Measurements from ENCODE around the gene SHISAL1.
A peak's percentile ranks its signal among the peaks of the same experiment; 100 is the strongest.

Gene SHISAL1

GRCh38 chr22:44330188-44330743 lies 17.5 kb upstream of the SHISAL1 start:
- no peak overlapping the region for H3K23ac ChIP-seq (ENCODE audit: low read length in 2 of 2)
- no peak overlapping the region for H3K27ac ChIP-seq (ENCODE audit: low read length, poor library complexity, severe bottlenecking)
- 35% methylated on average over 8 of the region's 12 CpGs for WGBS

GRCh38 chr22:44329179-44329796 lies 16.5 kb upstream of the SHISAL1 start:
- 64% methylated on average over 16 of the region's 17 CpGs for WGBS

More at GRCh38 chr22:44330188-44330743, 17.5 kb upstream of the SHISAL1 start:
- peaks cover 41 to 91% of the 10 kb centered on the region in 2 experiments for H3K27me3 ChIP-seq (ENCODE audit: control insufficient read depth in 1 of 2, insufficient read depth in 1 of 2, low read length in 2 of 2)
- peak overlapping the region in 1 of 2 experiments; percentile 73 for H3K4me3 ChIP-seq (ENCODE audit: insufficient read depth in 1 of 2, low read depth in 1 of 2, low read length in 2 of 2)
- no peak overlapping the region for H3K18ac ChIP-seq (ENCODE audit: low read depth in 1 of 2, low read length in 2 of 2)
- H2BK120ac ChIP-seq (ENCODE audit: low read depth, low read length): no peak overlapping the region
- H2BK12ac ChIP-seq (ENCODE audit: low read length in 2 of 2): no peak overlapping the region
- H3K14ac ChIP-seq (ENCODE audit: low read length in 2 of 2): no peak overlapping the region
- H2AK5ac ChIP-seq (ENCODE audit: low read length, severe bottlenecking): no peak overlapping the region
- no peak overlapping the region for H4K91ac ChIP-seq (ENCODE audit: low read length)
- peak overlapping the region; percentile 73 for H3K9ac ChIP-seq (ENCODE audit: low read length)
- no peak overlapping the region for H2AFZ ChIP-seq (ENCODE audit: low read depth, low read length)
- no peaks in the 10 kb centered on the region for H3K79me1 ChIP-seq (replicated peaks; ENCODE audit: low read length, poor library complexity, severe bottlenecking)
- H2BK15ac ChIP-seq (ENCODE audit: low read depth, poor library complexity, severe bottlenecking): no peak overlapping the region
- H4K8ac ChIP-seq (ENCODE audit: low read length): no peak overlapping the region
- no peak overlapping the region for H3K4me2 ChIP-seq (ENCODE audit: low read length, poor library complexity, severe bottlenecking)
- H3K36me3 ChIP-seq (ENCODE audit: control insufficient read depth in 1 of 2, insufficient read depth in 2 of 2, low read depth in 1 of 2, low read length in 2 of 2): no peaks in the 10 kb centered on the region
- no peak overlapping the region for H2BK5ac ChIP-seq (ENCODE audit: low read depth, low read length, poor library complexity, severe bottlenecking)
- peaks cover 12% of the 10 kb centered on the region for H3K4me1 ChIP-seq (ENCODE audit: control insufficient read depth, insufficient read depth, low read depth, low read length)
- DNase-seq: no peak
- H3K4ac ChIP-seq (ENCODE audit: low read depth in 1 of 2, low read length in 2 of 2): no peak overlapping the region
- no peaks in the 10 kb centered on the region for H3K9me3 ChIP-seq (ENCODE audit: control insufficient read depth, low read length)

GRCh38 chr22:44328762-44329161 lies 16.0 kb upstream of the SHISAL1 start:
- Histone ChIP-seq H3K4me3 (ENCODE audit: insufficient read depth in 1 of 2, low read depth in 1 of 2, low read length in 2 of 2) (no peak overlapping the region), H2AK5ac (ENCODE audit: low read length, severe bottlenecking) (no peak overlapping the region), H3K79me1 (replicated peaks; ENCODE audit: low read length, poor library complexity, severe bottlenecking) (no peaks in the 10 kb centered on the region), H3K4me1 (ENCODE audit: control insufficient read depth, insufficient read depth, low read depth, low read length) (peaks cover 12% of the 10 kb centered on the region), H3K14ac (ENCODE audit: low read length in 2 of 2) (no peak overlapping the region), H3K27me3 (ENCODE audit: control insufficient read depth in 1 of 2, insufficient read depth in 1 of 2, low read length in 2 of 2) (peaks cover 36 to 89% of the 10 kb centered on the region in 2 experiments), H3K4me2 (ENCODE audit: low read length, poor library complexity, severe bottlenecking) (no peak overlapping the region), H3K9me3 (ENCODE audit: control insufficient read depth, low read length) (no peaks in the 10 kb centered on the region), H3K27ac (ENCODE audit: low read length, poor library complexity, severe bottlenecking) (no peak overlapping the region), H4K8ac (ENCODE audit: low read length) (no peak overlapping the region), H3K9ac (ENCODE audit: low read length) (no peak overlapping the region), H2BK15ac (ENCODE audit: low read depth, poor library complexity, severe bottlenecking) (no peak overlapping the region), H4K91ac (ENCODE audit: low read length) (no peak overlapping the region), H3K36me3 (ENCODE audit: control insufficient read depth in 1 of 2, insufficient read depth in 2 of 2, low read depth in 1 of 2, low read length in 2 of 2) (no peaks in the 10 kb centered on the region), H3K4ac (ENCODE audit: low read depth in 1 of 2, low read length in 2 of 2) (no peak overlapping the region), H2BK12ac (ENCODE audit: low read length in 2 of 2) (no peak overlapping the region), H2BK5ac (ENCODE audit: low read depth, low read length, poor library complexity, severe bottlenecking) (no peak overlapping the region), H2AFZ (ENCODE audit: low read depth, low read length) (no peak overlapping the region), H3K23ac (ENCODE audit: low read length in 2 of 2) (no peak overlapping the region), H3K18ac (ENCODE audit: low read depth in 1 of 2, low read length in 2 of 2) (no peak overlapping the region), H2BK120ac (ENCODE audit: low read depth, low read length) (no peak overlapping the region)
- 53% methylated on average over 5 of the region's 5 CpGs for whole genome bisulfite sequencing
- DNase-seq: no peak

More at GRCh38 chr22:44329179-44329796, 16.5 kb upstream of the SHISAL1 start:
- Histone ChIP-seq H3K9me3 (ENCODE audit: control insufficient read depth, low read length) (no peaks in the 10 kb centered on the region), H3K4me2 (ENCODE audit: low read length, poor library complexity, severe bottlenecking) (no peak overlapping the region), H3K79me1 (replicated peaks; ENCODE audit: low read length, poor library complexity, severe bottlenecking) (no peaks in the 10 kb centered on the region), H2BK5ac (ENCODE audit: low read depth, low read length, poor library complexity, severe bottlenecking) (no peak overlapping the region), H3K14ac (ENCODE audit: low read length in 2 of 2) (no peak overlapping the region), H2AFZ (ENCODE audit: low read depth, low read length) (no peak overlapping the region), H2BK12ac (ENCODE audit: low read length in 2 of 2) (no peak overlapping the region), H4K8ac (ENCODE audit: low read length) (no peak overlapping the region), H3K4ac (ENCODE audit: low read depth in 1 of 2, low read length in 2 of 2) (no peak overlapping the region), H2AK5ac (ENCODE audit: low read length, severe bottlenecking) (no peak overlapping the region), H3K4me1 (ENCODE audit: control insufficient read depth, insufficient read depth, low read depth, low read length) (peaks cover 12% of the 10 kb centered on the region), H3K23ac (ENCODE audit: low read length in 2 of 2) (no peak overlapping the region), H3K36me3 (ENCODE audit: control insufficient read depth in 1 of 2, insufficient read depth in 2 of 2, low read depth in 1 of 2, low read length in 2 of 2) (no peaks in the 10 kb centered on the region), H2BK15ac (ENCODE audit: low read depth, poor library complexity, severe bottlenecking) (no peak overlapping the region), H3K27me3 (ENCODE audit: control insufficient read depth in 1 of 2, insufficient read depth in 1 of 2, low read length in 2 of 2) (peaks cover 40 to 89% of the 10 kb centered on the region in 2 experiments), H2BK120ac (ENCODE audit: low read depth, low read length) (no peak overlapping the region), H3K4me3 (ENCODE audit: insufficient read depth in 1 of 2, low read depth in 1 of 2, low read length in 2 of 2) (no peak overlapping the region), H3K27ac (ENCODE audit: low read length, poor library complexity, severe bottlenecking) (no peak overlapping the region), H4K91ac (ENCODE audit: low read length) (no peak overlapping the region), H3K18ac (ENCODE audit: low read depth in 1 of 2, low read length in 2 of 2) (no peak overlapping the region), H3K9ac (ENCODE audit: low read length) (no peak overlapping the region)
- no peak for DNase-seq

GRCh38 chr22:44328326-44328725 lies 15.6 kb upstream of the SHISAL1 start:
- H2BK5ac ChIP-seq (ENCODE audit: low read depth, low read length, poor library complexity, severe bottlenecking): no peak overlapping the region
- H2AFZ ChIP-seq (ENCODE audit: low read depth, low read length): no peak overlapping the region
- no peak overlapping the region for H4K8ac ChIP-seq (ENCODE audit: low read length)
- no peak overlapping the region for H3K18ac ChIP-seq (ENCODE audit: low read depth in 1 of 2, low read length in 2 of 2)
- H3K36me3 ChIP-seq (ENCODE audit: control insufficient read depth in 1 of 2, insufficient read depth in 2 of 2, low read depth in 1 of 2, low read length in 2 of 2): no peaks in the 10 kb centered on the region
- H3K79me1 ChIP-seq (replicated peaks; ENCODE audit: low read length, poor library complexity, severe bottlenecking): no peaks in the 10 kb centered on the region
- peaks cover 32 to 88% of the 10 kb centered on the region in 2 experiments for H3K27me3 ChIP-seq (ENCODE audit: control insufficient read depth in 1 of 2, insufficient read depth in 1 of 2, low read length in 2 of 2)
- no peak for DNase-seq
- H3K27ac ChIP-seq (ENCODE audit: low read length, poor library complexity, severe bottlenecking): no peak overlapping the region
- peaks cover 12% of the 10 kb centered on the region for H3K4me1 ChIP-seq (ENCODE audit: control insufficient read depth, insufficient read depth, low read depth, low read length)
- H3K9ac ChIP-seq (ENCODE audit: low read length): no peak overlapping the region
- H3K4me3 ChIP-seq (ENCODE audit: insufficient read depth in 1 of 2, low read depth in 1 of 2, low read length in 2 of 2): no peak overlapping the region
- no peak overlapping the region for H2BK12ac ChIP-seq (ENCODE audit: low read length in 2 of 2)
- no peak overlapping the region for H3K14ac ChIP-seq (ENCODE audit: low read length in 2 of 2)
- peak overlapping the region; percentile 25 for H4K91ac ChIP-seq (ENCODE audit: low read length)
- H2BK120ac ChIP-seq (ENCODE audit: low read depth, low read length): no peak overlapping the region
- H3K9me3 ChIP-seq (ENCODE audit: control insufficient read depth, low read length): no peaks in the 10 kb centered on the region
- no peak overlapping the region for H3K4me2 ChIP-seq (ENCODE audit: low read length, poor library complexity, severe bottlenecking)
- no peak overlapping the region for H2BK15ac ChIP-seq (ENCODE audit: low read depth, poor library complexity, severe bottlenecking)
- H2AK5ac ChIP-seq (ENCODE audit: low read length, severe bottlenecking): no peak overlapping the region
- no peak overlapping the region for H3K4ac ChIP-seq (ENCODE audit: low read depth in 1 of 2, low read length in 2 of 2)
- WGBS: 89% methylated on average over 6 of the region's 6 CpGs
- no peak overlapping the region for H3K23ac ChIP-seq (ENCODE audit: low read length in 2 of 2)
